ENCODE results near the gene ENTPD8.

ENTPD8 gene

GRCh38 chr9:137486545-137487453 is 45.6 kb upstream of the ENTPD8 start:
- TF ChIP-seq MAX (IDR thresholded peaks at IDR 0.05; ENCODE audit: low read depth, low read length): no peak
- TF ChIP-seq MYC (IDR thresholded peaks at IDR 0.05; ENCODE audit: low read depth, low read length): no peak
- TF ChIP-seq CTCF (IDR thresholded peaks at IDR 0.05; ENCODE audit: low read depth, low read length): no peak
- no peak for TF ChIP-seq POLR2A (IDR thresholded peaks at IDR 0.05; ENCODE audit: extremely low read depth, insufficient read length)
- H3K4me3 ChIP-seq (ENCODE audit: low read depth, low read length): no peak overlapping the region
- no peak for DNase-seq (ENCODE audit: low read depth)

- no peak for DNase-seq (ENCODE audit: low read depth)
- TF ChIP-seq POLR2A (IDR thresholded peaks at IDR 0.05; ENCODE audit: extremely low read depth, insufficient read length): no peak
- TF ChIP-seq MAX (IDR thresholded peaks at IDR 0.05; ENCODE audit: low read depth, low read length): no peak
- TF ChIP-seq MYC (IDR thresholded peaks at IDR 0.05; ENCODE audit: low read depth, low read length): no peak
- TF ChIP-seq CTCF (IDR thresholded peaks at IDR 0.05; ENCODE audit: low read depth, low read length): no peak
- H3K4me3 ChIP-seq (ENCODE audit: low read depth, low read length): no peak overlapping the region
Measured at GRCh38 chr9:137486141-137486490, 45.0 kb upstream of the ENTPD8 start.

- no peak for DNase-seq (ENCODE audit: low read depth)
- no peak overlapping the region for H3K4me3 ChIP-seq (ENCODE audit: low read depth, low read length)
- TF ChIP-seq MAX (IDR thresholded peaks at IDR 0.05; ENCODE audit: low read depth, low read length): no peak
- TF ChIP-seq MYC (IDR thresholded peaks at IDR 0.05; ENCODE audit: low read depth, low read length): no peak
- TF ChIP-seq CTCF (IDR thresholded peaks at IDR 0.05; ENCODE audit: low read depth, low read length): no peak
- no peak for TF ChIP-seq POLR2A (IDR thresholded peaks at IDR 0.05; ENCODE audit: extremely low read depth, insufficient read length)
Measured at GRCh38 chr9:137485343-137486140, 44.4 kb upstream of the ENTPD8 start.

GRCh38 chr9:137484551-137485315 is 43.6 kb upstream of the ENTPD8 start:
- TF ChIP-seq POLR2A (IDR thresholded peaks at IDR 0.05; ENCODE audit: extremely low read depth, insufficient read length): no peak
- no peak for TF ChIP-seq MYC (IDR thresholded peaks at IDR 0.05; ENCODE audit: low read depth, low read length)
- no peak overlapping the region for H3K4me3 ChIP-seq (ENCODE audit: low read depth, low read length)
- DNase-seq (ENCODE audit: low read depth): no peak

GRCh38 chr9:137482094-137482781 is 41.1 kb upstream of the ENTPD8 start:
- TF ChIP-seq POLR2A (IDR thresholded peaks at IDR 0.05; ENCODE audit: extremely low read depth, insufficient read length): no peak
- TF ChIP-seq CTCF (IDR thresholded peaks at IDR 0.05; ENCODE audit: low read depth, low read length): no peak
- peak; percentile 94 for TF ChIP-seq MAX (IDR thresholded peaks at IDR 0.05; ENCODE audit: low read depth, low read length)
- TF ChIP-seq MYC (IDR thresholded peaks at IDR 0.05; ENCODE audit: low read depth, low read length): no peak
- DNase-seq (ENCODE audit: low read depth): peak; percentile 88
- H3K4me3 ChIP-seq (ENCODE audit: low read depth, low read length): no peak overlapping the region
